Stimulated activated CD4-positive, alpha-beta T cell treated with anti-CD3 and anti-CD28 coated beads, Interleukin-15, amount 100 ng/mL, for 24 hours (primary cell): ENCODE results near the gene C1orf210.

Experiments
- DNase-seq: peaks from one replicate; pipeline ENCODE4 v3.0.0-alpha.2; 2020

The C1orf210 gene

DNA sequence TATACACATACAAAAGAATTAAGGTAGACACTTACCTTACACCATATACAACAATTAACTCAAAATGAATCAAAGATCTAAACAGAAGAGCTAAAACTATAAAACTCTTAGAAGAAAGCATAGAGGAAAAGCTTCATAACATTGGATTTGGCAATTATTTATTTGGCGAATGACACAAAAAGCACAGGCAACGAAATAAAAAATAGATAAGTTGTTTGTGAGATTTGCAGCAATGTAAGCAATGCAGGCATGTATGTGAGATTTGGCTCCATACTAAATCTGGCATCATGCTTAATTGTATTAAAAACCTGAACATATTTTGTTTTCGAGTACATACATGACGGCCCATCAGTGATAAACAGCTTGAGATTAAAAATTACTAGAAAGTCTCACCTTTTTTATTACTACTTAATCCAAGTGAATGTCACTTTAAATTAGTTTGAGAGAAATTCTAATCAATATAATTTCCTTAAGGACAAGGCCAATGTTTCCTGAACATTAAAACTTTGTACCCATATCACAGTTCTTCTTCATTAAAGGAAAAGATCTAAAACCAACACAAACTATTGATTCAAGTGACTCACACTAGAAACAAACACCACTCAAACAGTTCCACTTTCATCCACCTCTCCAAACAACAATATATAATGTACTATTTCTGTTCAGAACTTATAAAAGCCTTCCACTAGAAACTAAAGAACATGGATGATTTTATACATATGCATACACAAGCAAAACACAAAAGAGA, 38.7 kb downstream of the C1orf210 start:
- no peak for DNase-seq

DNA sequence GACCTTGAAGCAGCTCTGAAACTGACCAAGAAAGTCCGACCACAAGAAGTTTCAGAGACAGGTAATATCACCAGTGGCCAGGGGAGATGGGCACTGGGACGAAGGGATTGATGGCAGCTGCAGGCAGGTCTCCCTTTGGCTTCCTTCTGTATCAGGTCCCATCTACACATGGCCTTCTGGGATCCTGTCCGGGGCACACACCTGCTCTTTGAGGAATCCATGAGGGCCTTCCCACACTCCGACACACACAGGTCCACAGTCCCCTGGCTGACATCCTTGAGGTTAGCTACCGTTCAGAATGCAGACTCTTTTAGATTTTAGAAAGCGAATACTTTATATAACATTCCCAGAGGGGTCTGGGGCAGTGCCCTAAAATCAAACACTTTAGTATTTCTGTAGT, 42.1 kb downstream of the C1orf210 start:
- DNase-seq = no peak

DNA sequence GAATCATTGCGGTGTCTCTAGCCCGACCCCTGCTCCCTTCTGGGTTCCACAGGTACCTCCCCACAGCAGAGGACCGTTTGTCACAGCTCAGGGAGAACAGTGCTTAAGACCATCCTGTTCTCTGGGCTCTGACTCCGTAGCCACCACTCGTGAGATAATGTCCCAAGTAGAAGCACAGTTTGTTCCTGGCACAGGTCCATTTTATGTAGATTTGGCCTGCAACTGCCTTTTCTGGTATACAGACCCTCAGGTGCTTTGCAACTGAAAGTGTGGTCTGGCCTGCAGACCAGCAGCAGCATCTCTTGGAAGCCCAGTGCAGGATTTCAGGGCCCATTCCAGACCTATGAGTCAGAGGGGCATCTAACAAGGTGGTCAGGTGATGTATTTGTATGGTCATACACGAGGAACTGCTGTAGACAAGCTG, 44.0 kb downstream of the C1orf210 start:
- DNase-seq = no peak

DNA sequence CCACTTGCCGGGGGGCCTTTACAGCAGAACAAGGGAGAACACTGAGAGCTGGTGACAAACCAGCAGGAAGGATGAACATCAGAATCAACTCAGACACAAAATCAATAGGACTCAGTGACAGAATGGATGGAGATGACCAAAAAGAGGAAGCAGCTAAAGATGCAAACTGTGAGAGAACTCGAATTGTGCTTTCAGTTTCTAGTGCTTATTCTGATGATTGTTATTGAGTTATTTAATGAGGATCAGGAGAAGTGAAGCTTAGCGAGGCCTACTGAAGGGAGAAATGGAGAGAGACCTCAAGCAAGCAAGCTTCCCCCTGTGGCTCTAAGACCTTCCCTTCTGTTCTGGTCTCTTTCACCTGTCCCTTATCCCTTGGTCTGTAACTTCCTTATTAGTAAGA, 45.9 kb downstream of the C1orf210 start:
- DNase-seq = no peak

DNA sequence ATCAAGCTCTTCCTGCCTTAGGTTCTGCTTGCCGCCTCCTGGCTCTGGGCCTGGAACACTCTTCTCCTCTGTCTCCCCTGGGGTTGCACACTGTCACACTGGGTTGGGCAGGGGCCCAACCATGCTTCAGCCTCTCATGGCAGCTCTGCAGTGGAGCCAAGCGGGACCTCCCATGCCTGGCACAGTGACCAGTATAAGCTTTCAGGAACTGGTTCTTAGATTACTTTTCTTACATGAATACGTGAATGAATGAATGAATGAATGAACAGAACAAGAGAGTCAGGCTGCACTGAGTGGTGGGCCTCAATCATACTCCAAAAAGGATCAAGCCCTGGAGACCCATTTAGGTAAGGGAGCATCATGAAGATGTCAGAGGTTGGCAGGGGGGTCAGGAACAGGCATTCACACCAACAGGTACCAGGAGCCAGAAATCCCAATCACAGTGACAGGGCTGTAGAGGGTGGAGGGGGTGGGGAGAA, 46.4 kb downstream of the C1orf210 start:
- no peak for DNase-seq

DNA sequence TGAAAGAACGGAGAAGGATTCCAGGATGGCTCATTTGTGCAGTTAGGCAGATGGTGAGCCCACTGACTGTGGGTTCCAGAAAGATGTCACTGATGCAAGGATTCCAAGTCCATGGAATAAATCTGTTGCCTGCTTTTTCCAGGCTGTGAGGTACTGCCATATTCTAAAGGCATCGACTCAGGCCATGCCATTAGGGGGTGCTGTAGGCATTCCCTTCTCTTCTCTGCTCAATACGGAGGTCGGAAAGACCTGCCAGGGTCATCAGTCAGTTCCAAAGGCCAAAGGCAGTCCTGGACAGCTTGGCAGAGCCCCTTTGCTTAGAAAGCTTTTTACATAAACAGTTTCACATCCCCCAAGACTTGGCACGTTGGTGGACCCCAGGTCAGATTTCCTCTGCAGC, 47.3 kb downstream of the C1orf210 start:
- DNase-seq = peak; percentile 45

DNA sequence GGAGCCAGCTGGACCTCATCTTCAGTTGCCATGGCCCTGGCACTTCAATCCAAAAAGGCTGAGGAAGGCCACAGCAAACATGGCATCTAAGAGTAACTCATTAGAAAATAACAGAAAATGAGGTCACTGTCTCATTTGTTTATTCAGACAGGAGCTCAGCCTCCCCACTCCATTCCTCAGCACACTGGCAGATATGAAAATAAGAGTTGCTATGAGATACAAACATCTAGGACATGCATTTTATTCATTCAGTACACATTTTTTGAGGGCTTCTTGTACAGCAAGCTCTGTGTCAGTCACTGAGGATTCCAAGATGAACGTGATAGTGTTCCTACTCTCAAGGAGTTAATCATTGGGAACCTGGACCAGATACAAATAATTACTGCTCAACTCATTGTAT, 48.3 kb downstream of the C1orf210 start:
- no peak for DNase-seq

DNA sequence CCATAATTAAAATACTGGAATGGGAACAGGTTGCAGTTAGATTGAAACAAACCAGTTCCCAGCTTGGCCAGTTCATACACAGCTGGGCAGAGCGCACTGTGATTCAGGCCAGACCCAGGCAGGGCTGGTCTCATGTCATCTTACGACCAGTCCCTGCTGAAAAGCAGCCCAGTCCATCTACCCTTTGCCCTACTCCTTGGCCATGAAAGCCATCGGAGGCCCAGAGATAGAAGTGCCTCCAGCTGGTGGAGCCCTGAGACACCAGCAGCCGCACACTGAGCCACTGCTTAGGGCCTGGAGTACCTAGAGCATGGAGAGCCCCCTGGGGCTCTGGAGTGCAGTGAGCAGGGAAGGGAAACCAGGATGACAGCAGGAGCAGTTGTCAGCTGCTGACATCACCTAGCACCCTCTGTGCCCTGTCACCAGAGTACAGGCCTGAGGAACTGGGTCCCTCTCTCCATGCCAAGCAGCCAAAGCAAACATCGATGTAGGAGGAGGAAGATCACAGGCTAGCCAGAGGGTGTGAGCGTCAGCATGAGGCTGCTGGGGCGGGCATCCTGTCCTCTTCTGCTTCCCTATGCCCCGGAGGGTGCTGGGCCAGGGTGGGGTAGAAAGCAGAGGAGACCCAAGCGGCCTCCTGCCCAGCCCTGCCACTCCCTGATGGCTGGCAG, 49.8 kb downstream of the C1orf210 start:
- no peak for DNase-seq

DNA sequence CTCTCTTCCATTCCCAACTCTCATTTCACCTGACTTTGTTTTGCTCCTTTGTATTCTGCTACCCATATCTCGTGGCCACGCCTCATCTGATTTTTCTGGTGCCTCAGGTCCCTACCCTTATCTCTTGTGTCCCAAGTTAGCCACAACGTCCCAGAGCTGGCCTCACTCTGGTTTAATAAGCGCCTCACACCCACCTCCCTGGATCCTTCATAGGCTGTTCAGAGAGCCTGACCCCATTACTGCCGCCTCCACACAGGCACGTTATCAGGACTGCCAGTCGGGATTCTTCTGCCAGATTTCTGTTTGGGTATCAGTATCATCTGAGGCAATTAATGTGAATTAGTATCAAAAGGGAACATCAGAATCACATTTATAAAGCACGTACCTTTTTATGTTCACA, 50.3 kb downstream of the C1orf210 start:
- DNase-seq = no peak

DNA sequence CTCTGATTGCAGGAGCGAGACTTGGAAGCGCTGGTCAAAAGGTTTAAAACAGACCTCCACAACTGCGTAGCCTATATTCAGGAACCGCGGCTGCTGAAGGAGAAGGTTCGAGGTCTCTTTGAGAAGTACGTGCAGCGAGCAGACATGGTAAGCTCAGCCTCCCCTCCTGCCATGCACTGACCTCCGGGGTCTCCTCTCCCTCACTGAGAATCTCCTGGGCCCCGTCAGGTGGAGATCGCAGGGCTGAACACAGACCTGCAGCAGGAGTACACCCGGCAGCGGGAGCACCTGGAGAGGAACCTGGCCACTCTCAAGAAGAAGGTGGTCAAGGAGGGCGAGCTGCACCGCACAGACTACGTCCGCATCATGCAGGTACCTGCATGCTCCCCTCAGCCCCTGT, 51.1 kb downstream of the C1orf210 start:
- no peak for DNase-seq

DNA sequence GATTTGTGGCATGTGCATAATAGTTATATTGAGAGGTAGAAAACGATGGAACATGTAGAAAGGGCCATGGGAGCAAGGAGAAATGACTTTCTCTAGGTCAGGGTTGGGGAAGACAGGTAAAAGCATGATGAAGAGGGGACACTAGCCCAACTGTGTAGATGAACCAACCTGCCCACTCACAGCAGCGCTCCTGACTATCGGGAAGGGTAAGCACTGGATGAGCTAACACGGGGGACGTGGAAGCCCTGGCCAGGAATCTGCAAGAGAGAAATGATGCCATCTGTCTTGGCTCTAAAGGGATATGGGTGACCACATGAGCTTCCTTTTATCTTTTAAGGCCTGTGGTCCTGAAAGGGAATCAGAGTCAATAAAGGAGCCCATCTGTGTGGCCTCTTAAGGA, 51.8 kb downstream of the C1orf210 start:
- no peak for DNase-seq

DNA sequence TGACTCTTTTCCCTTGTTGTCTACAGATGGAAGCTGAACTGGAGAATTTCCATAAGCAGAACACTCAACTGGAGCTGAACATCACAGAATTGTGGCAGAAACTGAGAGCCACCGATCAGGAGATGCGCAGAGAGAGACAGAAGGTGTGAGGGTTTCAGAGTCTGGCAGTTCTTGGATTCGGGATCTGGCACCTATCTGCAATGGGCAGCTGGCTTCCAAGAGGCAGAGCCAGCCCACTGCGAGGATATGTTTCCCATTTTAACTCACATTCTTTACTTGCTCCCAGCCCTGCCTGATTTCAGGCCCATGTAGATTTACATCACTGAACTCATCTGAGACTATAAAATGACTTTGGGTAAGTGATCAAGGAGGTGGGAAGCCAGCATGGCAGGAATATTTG, 52.9 kb downstream of the C1orf210 start:
- no peak for DNase-seq

DNA sequence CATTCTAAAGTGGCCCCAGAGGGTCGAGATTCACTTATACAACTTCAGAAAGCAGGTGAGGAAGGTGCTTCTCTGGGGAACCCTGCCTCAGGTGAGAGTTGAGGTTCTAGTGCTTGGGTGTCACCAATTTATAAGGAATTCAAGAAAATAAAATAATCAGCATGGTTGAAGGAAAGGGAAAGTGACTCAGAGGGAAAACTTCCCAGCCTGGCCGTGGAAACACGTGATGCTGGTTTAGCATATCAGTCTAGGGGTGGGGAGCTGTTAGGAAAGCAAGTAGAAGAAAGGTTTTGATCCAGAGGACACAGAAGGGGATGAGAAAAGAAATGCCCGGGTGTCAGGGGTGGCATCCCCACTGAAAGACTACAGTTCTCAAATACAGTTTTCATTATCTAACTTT, 53.3 kb downstream of the C1orf210 start:
- no peak for DNase-seq
